T1000 (cell line): ENCODE results near the gene ZNF554.

Experiments
- DNase-seq: peaks from one replicate; lab custom pipeline; 2025; ENCODE audit warnings: mixed read lengths; lab: John Stamatoyannopoulos, UW

ZNF554 gene

DNA sequence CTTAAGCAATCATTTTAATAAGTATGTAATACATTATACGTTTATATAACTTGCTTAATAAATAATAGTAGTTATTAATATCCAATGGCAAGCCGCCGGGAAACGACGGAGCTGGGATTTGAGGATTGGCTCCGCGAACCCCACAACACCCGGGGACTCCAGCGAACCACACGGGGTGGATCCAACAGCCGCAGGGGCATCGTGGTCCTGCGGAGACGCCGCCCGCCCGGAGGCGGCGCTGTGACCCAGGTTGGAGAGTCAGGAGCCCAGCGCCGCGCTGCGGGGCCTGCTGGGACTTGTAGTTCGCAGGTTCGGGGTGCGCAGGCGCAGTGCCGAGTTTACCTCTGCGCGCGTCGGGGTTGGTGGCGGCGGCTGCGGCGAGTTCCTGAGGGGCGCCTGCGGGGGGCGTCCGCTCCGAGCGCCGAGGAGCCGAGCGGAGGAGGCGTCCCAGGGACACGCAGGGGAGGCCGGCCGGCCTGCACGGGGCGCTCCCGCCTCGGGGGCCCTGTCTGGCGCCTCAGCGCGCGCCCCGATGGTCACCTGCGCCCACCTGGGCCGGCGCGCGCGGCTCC is at the start of gene ZNF554:
ZNF554 (plus strand) TSS at position 329 of the 572 bp plus-strand sequence; CDS start at position 533, 204 bp downstream.
- DNase-seq, result peak; percentile 94

DNA sequence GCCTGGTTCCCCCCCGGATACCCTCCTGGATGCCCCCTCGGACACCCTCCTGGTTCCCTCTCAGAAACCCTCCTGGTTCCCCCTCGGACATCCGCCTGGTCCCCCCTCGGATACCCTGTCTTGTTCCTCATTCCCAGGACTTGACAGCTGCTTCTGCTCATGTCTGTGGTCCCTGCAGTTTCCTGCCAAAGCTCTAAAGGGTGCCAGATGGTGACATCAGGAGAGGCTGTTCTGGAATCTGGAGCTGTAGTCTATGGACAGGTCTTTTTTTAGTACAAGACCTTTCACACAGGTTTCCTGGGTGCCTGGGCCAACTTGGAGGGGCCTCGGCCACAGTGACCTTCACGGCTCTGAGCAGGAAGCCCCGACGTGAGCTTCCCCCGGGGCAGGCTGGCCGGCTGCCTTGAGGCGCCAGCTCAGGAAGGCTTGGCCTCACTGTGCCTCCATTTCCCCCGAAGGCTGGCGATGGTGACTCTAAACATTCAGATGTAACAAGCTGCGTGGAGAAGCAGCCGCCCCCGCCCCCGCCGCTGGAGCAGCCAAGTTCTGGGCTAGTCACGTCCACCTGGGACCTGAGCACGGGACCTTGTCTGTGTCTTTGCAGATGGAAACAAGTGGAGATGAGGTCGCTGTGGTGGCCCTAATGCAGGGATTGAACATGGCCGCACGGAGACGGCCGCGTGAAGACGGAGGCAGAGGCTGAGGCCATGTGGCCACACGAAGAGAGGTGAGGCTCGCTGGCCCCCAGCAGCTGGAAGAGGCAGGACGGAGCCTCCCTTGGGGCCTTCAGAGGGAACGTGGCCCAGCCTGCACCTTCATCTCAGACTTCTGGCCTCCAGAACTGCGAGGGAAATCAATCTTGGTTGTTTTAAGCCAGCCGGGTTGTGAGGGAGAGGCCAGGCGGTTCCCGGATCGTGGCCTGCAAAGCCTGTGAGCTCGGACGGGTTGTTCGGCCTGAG is 49.3 kb upstream of the ZNF554 start:
- no peak for DNase-seq

DNA sequence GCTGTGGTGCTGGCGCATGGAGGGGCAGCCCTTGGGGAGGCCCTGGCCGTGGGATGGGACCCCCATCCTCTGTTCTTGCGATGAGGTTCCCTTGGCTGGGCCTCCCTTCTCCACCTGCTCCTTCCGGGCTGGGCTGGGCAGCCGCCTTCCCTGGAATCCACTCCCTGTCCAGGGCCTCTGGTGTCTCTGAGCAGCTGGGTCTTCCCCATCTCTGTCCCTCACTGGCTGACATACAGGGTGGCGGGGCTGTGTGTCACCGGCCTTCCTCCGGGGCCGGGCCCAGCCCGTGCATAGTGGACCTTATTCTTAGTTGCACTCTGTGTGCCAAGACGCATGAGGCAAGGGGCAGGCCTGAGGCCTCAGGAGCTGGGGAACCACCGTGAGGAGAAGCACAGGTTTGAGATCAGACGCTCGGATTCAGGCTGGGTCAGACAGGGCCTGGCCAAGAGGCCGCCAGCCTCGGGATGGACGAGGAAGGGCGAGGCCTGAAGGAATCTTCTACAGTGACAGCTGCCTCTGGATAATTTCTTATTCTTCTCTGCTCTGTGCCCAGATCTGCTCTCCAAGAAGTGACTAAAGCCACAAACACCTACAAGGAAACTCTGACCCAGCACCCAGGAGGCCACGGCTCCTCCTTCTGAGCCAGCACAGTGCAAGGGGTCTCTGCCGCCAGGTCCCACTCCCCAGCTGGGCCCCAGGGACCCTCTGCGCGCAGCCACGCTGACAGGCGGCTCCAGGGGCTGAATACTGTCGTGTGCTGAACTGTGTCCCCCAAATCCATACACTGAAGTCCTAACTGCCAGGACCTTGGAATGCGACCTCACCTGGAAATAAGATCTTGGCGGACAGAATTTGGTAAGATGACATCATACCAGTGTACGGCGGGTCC is 47.6 kb upstream of the ZNF554 start:
- DNase-seq, result no peak

DNA sequence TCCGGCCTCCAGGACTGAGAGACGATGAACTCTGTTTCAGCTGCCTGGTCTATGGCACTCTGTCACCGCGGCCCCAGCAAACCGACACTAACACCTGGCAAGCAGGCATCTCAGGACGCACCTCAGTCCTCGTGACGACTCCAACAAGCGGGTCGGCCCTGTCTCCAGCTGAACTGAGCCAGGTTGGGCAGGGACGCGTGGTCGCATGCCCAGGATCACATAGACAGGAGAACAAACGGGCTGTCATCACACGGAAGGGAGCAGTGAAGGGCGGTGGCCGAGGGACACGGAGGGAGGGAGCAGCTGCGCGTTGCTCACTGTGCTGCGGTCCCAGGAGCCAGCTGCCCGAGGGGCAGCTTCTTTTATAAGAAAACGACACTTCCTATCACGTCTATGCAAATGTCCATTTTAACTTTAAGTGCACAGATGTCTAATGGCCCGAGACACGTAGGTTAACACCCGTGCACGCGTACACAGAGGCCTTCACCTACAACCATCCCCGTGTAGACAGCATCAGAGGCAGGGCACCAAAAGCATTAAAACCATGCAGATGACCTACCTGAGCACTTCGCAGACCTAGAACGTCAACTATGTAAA is 45.5 kb upstream of the ZNF554 start:
- DNase-seq, result no peak

DNA sequence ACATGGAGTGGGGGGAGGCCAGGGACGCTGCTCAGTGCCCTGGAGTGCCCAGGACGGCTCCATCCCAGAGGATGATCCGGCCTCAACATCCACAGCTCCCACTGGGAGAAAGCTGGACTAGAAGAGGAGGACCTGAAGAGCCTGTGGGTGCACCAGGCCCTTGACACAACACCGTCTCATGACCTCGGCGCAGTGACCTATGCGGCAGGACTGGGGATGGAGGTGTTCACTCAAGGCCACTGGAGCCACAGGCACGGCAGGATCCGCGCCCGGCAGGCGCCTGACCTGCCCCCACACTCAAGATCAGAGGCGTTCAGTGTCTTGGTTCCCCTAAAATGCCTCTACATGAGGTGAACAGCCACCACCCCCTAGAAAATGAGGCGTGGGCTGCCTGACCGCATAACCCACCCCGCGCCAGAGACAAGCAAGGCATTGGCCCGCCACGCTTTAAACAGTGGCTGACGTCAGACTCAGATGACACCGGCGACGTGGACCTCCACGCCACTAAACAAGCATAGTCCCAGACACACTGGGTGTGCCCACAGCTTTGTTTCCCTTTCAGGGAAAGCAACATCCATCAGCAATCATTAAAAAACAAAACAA is 44.6 kb upstream of the ZNF554 start:
- no peak for DNase-seq

DNA sequence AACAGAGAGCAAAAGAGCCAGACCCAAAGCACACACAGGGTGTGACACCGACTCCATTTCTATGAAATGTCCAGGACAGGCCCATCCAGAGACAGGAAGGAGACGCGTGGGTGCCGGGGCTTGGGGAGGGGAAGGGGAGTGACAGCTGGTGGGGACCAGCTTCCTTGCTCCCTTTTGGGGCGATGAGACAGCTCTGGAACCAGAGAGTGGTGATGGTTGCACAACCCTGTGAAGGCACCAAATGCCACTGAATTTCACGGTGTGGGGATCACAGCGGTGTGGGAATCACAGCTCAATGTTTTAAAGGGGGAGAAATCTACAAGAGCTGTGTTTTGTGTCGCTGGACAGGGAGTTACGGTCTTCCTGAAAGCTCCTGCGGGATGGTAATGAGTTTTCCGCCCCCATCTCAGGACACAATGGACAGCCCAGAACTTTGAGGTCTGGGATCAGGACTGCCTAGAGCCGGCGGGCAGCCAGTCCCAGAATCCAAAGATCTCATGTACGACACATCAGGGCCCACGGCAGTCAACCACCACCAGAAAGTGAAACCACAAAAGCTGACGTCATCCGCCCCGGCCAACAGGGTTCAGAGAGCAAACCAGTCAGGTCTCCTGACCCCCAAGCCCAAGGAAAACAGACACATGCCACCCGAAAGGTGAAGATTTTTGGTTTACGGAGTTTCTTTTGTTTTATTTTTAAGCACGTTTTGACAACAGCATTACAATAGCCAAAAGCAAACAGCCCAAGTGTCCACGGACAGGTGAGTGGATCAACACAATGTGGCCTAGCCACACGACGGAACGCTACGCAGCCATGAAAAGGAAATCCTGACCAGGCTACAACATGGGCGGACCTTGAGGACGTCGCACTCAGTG is 43.9 kb upstream of the ZNF554 start:
- DNase-seq, result no peak

DNA sequence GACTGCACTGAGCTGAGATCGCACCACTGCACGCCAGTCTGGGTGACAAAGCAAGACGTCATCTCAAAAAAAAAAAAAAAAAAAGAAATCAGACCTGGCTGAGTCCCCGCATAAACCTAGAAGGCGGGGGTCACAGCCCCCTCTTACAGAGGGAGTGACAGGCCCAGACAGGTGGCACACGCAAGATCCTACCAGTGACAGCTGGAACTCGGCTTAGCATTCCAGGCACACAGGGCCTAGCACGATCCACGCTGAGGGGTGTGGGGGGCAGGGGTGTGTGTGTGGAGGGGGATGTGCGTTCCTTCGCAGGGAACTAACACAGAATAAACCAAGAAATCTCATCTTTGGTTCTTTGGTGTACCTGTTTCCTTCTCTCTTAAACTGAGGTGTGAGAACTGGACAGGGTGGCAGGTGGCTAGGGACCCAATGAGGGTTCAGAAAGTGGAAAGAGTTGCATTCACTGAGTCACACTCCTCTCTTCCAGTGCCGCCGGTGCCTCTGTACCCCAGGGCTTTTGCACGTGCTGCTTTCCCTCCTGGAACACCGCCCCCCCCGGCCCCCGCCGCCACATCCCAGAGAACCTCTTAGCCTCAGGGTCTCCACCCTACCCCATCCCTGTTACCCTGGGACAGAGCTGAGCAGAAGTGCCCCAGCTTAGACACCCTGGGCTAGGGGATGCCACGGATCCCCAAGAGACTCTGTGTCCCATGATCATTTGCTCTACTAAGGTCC is 41.5 kb upstream of the ZNF554 start:
- no peak for DNase-seq

DNA sequence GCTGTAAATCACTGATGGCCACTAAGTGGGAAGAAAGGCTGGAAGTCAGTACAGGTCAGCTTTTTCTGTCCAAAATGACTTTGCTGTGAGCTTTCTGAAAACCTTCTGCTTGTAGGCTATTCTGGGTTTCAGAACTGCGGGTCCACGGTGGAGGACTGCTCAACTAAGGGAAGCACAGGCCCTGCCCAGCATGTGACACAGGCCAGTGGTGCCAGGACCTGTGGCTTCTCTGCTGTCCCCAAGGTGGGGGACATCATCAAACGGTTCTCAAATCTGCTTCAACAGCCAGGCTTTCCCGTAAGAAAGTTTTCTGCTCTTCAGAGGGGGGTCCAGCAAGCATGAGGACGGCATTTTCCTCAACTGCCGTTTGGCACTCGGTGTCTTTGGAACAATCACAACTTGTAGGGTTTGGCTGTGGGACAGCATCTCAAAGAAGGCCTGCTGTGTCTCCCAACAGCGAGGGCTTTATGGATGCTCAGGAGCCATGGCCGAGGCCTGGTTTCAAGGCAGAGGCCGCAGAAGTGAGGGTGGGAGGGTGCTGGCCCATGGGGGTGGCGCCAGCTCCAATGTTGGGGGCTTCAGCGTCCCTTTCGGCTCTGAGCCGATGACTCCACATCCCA is 40.4 kb upstream of the ZNF554 start:
- no peak for DNase-seq

DNA sequence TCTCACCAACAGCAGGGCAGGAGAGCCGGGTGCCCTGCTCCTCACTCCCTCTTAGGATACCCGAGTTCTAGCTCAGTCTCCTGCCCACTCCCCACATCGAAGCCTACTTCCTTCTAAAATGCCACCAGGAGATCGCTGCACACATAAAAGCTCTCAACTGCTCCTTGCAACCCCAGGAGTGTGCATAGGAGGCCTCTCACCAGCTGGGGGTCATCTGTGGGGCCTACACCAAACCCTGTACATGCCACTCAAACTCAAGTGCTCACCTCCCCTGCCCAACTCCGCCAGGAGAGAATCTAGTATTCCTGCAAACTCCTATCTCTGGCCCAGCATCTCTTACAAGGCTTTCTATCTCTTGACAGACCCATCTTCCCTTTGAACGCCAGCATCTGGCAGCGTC is 39.4 kb upstream of the ZNF554 start:
- DNase-seq, result no peak

DNA sequence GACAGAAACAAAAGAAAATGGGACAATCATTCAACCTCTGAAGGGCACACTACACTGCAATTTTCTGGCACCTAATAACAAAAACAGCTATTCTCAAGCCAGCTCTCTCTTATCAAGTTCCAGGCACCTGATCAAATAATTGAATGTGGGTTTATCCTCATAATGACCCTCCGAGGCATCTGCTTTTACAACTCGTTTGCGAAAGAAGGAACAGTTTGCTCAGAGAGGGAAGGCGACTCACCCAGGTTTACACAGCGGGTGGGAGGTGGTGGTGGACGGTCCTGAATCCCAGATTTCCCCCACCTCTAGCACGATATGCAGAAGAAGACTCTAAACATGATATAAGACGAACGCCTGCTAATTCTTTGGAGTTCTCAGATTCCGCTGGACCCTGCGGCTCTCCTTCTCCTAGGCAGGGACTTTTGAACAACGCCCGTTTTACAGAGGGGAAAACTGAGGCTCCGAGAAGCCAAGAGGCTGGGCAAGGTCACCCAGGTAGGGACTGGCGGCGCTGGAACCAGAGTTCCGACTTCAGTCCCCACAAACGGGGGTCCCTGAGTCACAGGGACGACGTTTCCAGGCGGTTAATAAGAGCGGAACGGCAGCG is 37.2 kb upstream of the ZNF554 start:
- DNase-seq, result no peak

DNA sequence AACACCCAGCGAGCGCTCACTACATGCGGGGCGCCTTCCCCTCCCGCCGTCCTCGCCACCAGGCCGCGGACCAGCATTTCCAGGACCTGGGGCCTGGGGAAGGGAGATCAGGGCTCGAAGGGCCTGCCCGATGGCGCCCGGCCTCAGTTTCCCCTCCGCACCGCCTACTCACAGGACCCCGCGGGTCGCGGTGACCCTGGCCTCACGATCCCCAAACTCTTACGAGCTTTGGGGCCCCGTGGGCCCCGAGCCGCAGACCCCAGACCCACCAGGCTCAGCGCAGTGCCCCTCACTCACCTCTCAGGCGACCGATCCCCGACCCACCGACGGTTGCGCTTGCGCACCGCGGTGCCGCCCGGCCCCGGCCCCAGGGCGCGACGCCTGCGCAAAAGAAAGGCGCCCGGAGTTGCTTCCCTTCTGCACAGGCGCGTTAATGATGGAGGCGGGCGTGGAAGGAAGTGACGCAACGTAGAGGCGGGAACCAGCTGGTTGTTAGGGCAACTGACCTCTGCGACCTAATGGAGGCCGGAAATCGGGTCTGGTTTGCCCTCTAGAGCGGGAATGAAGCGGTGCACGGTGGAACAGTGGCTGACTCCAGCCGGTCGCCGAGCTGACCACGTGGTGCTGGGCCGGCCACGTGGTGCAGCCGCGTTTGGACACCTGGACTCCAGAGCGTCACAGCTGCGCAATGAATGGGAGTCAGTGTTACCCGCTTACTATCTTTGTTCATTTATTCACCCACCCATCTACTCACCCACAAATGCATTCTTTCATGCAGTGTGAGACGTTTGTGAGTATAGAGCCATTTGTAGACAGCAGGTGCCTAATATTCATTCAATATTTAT is 36.5 kb upstream of the ZNF554 start, which contains the start of gene SGTA:
SGTA (minus strand) TSS at position 338 of the 845 bp plus-strand sequence. CDS start 14,205 bp downstream, outside the sequence.
- peak; percentile 96 for DNase-seq

DNA sequence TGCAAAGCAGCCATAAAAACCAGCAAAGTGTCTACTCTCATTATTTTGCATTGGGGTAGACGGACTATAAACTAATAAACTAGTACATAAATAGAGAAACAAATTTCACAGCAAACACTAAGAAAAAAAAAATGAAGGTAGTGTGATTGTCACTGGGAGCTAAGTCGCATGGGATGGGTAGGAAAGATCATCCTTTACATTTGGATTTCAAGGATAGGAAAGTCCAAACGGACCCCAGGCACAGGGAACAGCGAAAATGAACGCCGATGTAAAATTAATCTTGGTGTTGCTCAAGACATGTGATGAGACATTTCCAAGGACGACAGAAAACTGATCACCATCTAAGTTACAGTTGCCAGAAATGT is 35.9 kb upstream of the ZNF554 start:
- no peak for DNase-seq

DNA sequence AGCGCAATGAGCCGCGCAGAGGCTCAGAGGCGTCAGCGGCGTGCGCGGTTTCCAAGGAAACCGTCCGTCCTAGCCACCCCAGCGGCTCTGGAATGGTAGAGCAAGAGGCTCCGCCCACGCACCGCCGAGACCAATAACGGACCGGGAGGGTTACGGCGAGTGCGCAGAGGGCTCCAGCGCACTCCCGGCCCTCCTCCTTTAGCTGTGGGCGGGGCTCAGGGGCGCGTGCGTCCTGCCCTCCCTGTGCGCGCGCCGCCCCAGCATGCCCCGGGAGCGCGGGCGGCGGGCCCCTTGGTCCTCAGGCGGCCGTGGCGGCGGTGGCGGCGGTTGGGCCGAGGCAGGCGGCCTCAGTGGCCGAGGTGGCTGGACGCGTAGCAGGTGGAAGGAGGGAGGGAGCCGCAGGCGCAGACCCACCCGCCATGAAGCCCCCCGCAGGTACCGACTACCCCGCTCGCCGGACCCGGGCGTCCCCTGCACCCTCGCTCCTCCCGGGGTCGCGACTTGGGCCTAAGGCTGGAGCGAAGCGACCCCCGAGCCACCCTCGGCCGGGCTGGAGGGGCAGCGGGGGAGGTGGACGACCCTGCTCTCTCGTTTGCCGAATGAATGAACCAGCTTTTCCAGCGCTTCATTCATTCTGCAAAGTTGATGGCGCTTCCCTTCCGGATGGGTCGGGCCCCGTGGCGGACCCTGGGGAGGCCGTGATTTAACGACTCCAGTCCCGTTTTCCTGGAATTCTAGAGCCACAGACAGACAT is 34.2 kb upstream of the ZNF554 start, which contains the start of gene THOP1:
THOP1 (plus strand) TSS at position 260 of the 754 bp plus-strand sequence; CDS start at position 420, 160 bp downstream.
- DNase-seq, result peak; percentile 94

DNA sequence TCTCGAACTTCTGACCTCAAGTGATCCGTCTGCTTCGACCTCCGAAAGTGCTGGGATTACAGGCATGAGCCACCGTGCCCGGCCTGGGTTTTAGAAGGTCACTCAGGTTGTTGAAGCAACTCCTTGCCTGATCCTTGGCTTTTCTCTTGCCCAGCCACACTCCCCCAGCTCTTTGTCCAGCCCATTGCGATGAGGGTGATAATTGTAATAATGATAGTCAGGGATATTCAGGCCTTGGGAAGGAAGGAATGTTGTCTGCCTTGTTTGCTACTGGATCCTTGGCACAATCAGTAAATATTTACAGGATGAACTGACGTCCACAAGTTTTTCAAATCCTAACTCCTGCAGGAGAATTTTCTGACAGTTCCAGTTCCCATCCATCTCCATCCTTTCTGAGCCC is 32.6 kb upstream of the ZNF554 start:
- DNase-seq, result no peak

DNA sequence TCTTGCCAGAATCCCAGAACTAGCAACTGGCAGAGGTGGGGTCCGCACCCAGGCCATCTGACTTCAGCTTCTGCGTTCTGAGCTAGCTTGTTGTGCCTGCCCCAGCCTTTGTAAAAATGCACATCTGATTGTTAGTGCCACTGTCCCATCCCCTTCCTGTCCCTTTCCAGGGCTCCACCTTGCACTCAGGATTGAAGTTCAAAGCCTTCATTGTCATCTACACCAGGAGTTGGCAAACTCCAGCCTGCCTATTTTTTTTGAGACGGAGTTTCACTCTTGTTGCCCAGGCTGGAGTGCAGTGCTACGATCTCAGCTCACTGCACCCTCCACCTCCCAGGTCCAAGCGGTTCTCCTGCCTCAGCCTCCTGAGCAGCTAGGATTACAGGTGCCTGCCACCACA is 31.4 kb upstream of the ZNF554 start:
- DNase-seq, result no peak

DNA sequence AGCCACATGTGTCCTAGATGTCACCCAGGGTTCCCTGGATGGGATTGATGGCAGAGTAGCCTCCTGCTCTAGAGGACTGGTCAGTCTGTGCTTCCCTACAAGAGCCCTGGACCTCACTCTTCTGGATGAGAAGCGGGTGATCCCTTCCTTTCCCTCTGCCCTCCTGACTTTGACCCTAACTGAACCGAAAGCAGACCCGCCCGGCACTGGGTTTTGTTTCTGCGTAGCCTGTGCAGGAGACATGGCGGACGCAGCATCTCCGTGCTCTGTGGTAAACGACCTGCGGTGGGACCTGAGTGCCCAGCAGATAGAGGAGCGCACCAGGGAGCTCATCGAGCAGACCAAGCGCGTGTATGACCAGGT is 29.5 kb upstream of the ZNF554 start:
- DNase-seq, result no peak
